GM18907 (cell line): Measurements from ENCODE around the gene EBPL.
"Not testable (repeated sequence)": the region's sequence is repeated elsewhere in the genome, so short reads cannot be mapped to it uniquely, and the experiment has no call there.

Experiments used
- ATAC-seq: cut with Tn5 transposase; IDR thresholded peaks from one replicate; pipeline ENCODE4 v1.9.1; 2021; ENCODE audit warnings: mild to moderate bottlenecking, moderate library complexity; ENCODE audit not compliant: unreplicated experiment

The EBPL gene

GRCh38 chr13:49690995-49691784 lies at the start of gene EBPL:
Gene EBPL, minus strand, starts transcription at chr13:49691486. Its CDS starts 62 bp downstream, at chr13:49691424.
- peak; percentile 96 for ATAC-seq

GRCh38 chr13:49740870-49741269 lies 49.6 kb upstream of the EBPL start:
- ATAC-seq, result no peak

- no peak for ATAC-seq
Observed at GRCh38 chr13:49739498-49740187, 48.4 kb upstream of the EBPL start.

- ATAC-seq, result no peak
Observed at GRCh38 chr13:49733181-49733951, 42.1 kb upstream of the EBPL start.

- ATAC-seq, result no peak
Observed at GRCh38 chr13:49731766-49732165, 40.5 kb upstream of the EBPL start.

GRCh38 chr13:49716615-49717014 lies 25.3 kb upstream of the EBPL start:
- ATAC-seq, result no peak

- no peak for ATAC-seq
Observed at GRCh38 chr13:49714757-49715156, 23.5 kb upstream of the EBPL start.

GRCh38 chr13:49711218-49711863 lies 20.1 kb upstream of the EBPL start:
- ATAC-seq, result no peak

GRCh38 chr13:49704264-49704663 lies 13.0 kb upstream of the EBPL start:
- ATAC-seq, result not testable (repeated sequence)

GRCh38 chr13:49701491-49701890 lies 10.2 kb upstream of the EBPL start:
- no peak for ATAC-seq

- ATAC-seq, result no peak
Observed at GRCh38 chr13:49697468-49697867, 6.2 kb upstream of the EBPL start.

GRCh38 chr13:49694446-49694845 lies 3.2 kb upstream of the EBPL start:
- no peak for ATAC-seq

GRCh38 chr13:49693877-49694276 lies 2.6 kb upstream of the EBPL start:
- no peak for ATAC-seq

GRCh38 chr13:49693191-49693733 lies 2.0 kb upstream of the EBPL start:
- ATAC-seq, result no peak

- peak; percentile 34 for ATAC-seq
Observed at GRCh38 chr13:49690133-49690994, 922 bp downstream of the EBPL start.

GRCh38 chr13:49683489-49683888 lies 7.8 kb downstream of the EBPL start:
- peak; percentile 60 for ATAC-seq

GRCh38 chr13:49681842-49682435 lies 9.3 kb downstream of the EBPL start:
- no peak for ATAC-seq

GRCh38 chr13:49679246-49679645 lies 12.0 kb downstream of the EBPL start:
- ATAC-seq, result no peak

GRCh38 chr13:49678191-49678914 lies 12.9 kb downstream of the EBPL start:
- ATAC-seq, result no peak
